Duodenal mucosa (tissue), 2 donors: ENCODE data around the gene NDUFB1.
A peak's percentile ranks its signal among the peaks of the same experiment; 100 is the strongest.

ENCODE experiments used
- H3K27ac ChIP-seq: one replicate; pipeline ENCODE4 v1.7.0; 2013; ENCODE audit warnings: low read depth, low read length
- H3K27me3 ChIP-seq, 2 donors: one replicate each; pipeline ENCODE4 v1.7.0; 2013; ENCODE audit warnings: low read length in 2 of 2, control low read depth in 1 of 2; ENCODE audit not compliant: insufficient read depth in 2 of 2, control insufficient read depth in 1 of 2
- H3K36me3 ChIP-seq, 2 donors: one replicate each; pipeline ENCODE4 v1.7.0; 2013; ENCODE audit warnings: low read length in 2 of 2, control low read depth in 1 of 2; ENCODE audit not compliant: insufficient read depth in 2 of 2, control insufficient read depth in 1 of 2
- H3K4me1 ChIP-seq, 2 donors: one replicate each; pipeline ENCODE4 v1.7.0; 2013; ENCODE audit warnings: low read length in 2 of 2, control low read depth in 1 of 2; ENCODE audit not compliant: insufficient read depth in 2 of 2, control insufficient read depth in 1 of 2
- H3K4me3 ChIP-seq, 2 donors: one replicate each; pipeline ENCODE4 v1.7.0; 2013; ENCODE audit warnings: low read length in 2 of 2, low read depth in 1 of 2
- H3K9ac ChIP-seq, 2 donors: one replicate each; pipeline ENCODE4 v1.7.0; 2013; ENCODE audit warnings: low read length in 2 of 2, low read depth in 1 of 2
- H3K9me3 ChIP-seq, 2 donors: one replicate each; pipeline ENCODE4 v1.7.0; 2013; ENCODE audit warnings: low read length in 2 of 2, control low read depth in 1 of 2; ENCODE audit not compliant: control insufficient read depth in 1 of 2

Gene NDUFB1

DNA sequence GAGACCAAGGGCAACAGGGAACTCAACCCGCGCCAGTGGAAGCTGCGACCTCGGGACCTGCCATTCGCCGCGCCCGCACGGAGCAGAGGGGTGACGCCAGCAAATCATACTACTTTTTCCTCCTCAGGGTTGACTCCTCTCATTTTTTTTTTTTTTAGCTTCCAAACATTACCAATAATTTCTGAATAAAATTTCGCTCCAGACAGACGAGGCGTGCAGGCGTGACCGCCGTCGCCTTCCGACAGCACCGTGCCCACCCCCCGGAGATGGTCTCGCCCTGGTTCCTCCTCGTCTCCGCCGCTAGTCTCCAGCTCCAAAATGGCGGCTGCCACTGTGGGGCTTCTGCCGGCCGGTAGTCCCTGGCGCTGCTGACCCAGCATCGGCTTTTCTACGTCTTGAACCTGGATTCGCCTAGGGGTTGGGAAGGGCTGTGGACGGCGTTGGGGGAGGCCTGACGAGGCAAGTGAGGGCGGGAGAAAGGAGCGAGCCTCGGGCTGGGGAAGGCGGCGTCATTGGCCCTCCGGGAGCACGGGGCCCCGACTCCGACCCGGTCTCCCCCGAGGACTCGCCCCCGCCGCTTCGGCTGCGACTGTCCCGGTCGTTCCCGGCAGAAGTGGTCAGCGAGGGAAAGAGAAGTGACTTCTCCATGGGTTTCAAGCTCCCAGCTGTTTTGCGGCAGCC, at the start of gene NDUFB1, which contains the start of gene CPSF2:
TSS of gene NDUFB1 (minus strand) at position 37 of the 681 bp plus-strand sequence. CDS start 4,069 bp downstream, outside the sequence.
TSS of gene CPSF2 (plus strand) at position 300 of the 681 bp plus-strand sequence. CDS start 9,016 bp downstream, outside the sequence.
- peak within 1 kb of the TSS; percentile 95 to 98 for H3K9ac ChIP-seq
- peak within 1 kb of the TSS; percentile 82 for H3K27ac ChIP-seq
- H3K9me3 ChIP-seq, result no peaks in the 10 kb centered on the region
- peaks cover 4 to 13% of the 10 kb centered on the region in 2 donors for H3K36me3 ChIP-seq
- H3K4me3 ChIP-seq, result peak within 1 kb of the TSS; percentile 97 to 98
- no peaks in the 10 kb centered on the region for H3K27me3 ChIP-seq
- peaks cover 0 to 4% of the 10 kb centered on the region in 2 donors for H3K4me1 ChIP-seq

DNA sequence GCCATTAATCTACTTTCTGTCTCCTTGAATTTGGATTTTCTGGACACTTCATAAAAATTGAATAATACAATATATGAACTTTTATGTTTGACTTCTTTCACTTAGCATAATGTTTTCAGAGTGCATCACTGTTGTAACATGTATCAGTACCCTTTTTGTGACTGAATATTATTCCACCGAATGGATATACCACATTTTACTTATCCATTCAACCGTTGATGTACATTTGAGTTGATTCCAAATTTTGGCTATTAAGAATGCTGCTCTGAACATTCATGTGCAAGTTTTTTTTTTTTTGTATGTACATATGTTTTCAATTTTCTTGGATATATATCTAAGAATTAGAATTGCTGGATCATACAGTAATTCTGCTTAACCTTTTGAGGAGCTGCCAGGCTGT, 43.5 kb upstream of the NDUFB1 start:
- Histone ChIP-seq H3K27ac (no peak overlapping the region), H3K4me3 (no peak overlapping the region), H3K36me3 (peaks cover 13 to 40% of the 10 kb centered on the region in 2 donors), H3K9ac (no peak overlapping the region), H3K4me1 (no peaks in the 10 kb centered on the region), H3K27me3 (no peaks in the 10 kb centered on the region), H3K9me3 (no peaks in the 10 kb centered on the region)

GRCh38 chr14:92161521-92161920, 40.0 kb upstream of the NDUFB1 start:
- peaks cover 28 to 71% of the 10 kb centered on the region in 2 donors for H3K36me3 ChIP-seq
- no peak overlapping the region for H3K27ac ChIP-seq

DNA sequence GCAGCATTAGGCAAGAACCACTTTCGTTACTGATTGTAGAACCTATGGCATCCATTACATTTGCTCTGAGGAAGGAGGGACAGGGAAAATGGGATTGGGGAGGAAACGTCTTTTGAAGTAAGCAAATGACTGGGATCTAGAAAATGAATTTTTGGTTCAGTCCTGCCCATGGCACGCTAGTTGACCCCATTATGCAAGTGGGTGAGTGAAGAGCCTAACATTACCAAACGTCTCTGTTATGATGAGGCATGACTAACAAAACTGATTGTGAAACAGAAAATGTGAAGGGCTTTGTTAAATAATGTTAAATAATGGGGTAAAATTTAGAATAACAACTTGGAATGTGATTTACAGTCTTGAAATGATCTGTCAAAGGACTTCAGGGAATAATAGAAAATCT, 39.1 kb upstream of the NDUFB1 start:
- H3K27me3 ChIP-seq, result no peaks in the 10 kb centered on the region
- peaks cover 28 to 79% of the 10 kb centered on the region in 2 donors for H3K36me3 ChIP-seq
- no peak overlapping the region for H3K9ac ChIP-seq
- no peak overlapping the region for H3K27ac ChIP-seq
- H3K4me1 ChIP-seq, result no peaks in the 10 kb centered on the region
- H3K9me3 ChIP-seq, result no peaks in the 10 kb centered on the region
- H3K4me3 ChIP-seq, result no peak overlapping the region

More at GRCh38 chr14:92161521-92161920, 40.0 kb upstream of the NDUFB1 start:
- H3K4me1 ChIP-seq, result no peaks in the 10 kb centered on the region
- H3K9me3 ChIP-seq, result no peaks in the 10 kb centered on the region
- no peak overlapping the region for H3K9ac ChIP-seq
- no peaks in the 10 kb centered on the region for H3K27me3 ChIP-seq
- H3K4me3 ChIP-seq, result no peak overlapping the region

DNA sequence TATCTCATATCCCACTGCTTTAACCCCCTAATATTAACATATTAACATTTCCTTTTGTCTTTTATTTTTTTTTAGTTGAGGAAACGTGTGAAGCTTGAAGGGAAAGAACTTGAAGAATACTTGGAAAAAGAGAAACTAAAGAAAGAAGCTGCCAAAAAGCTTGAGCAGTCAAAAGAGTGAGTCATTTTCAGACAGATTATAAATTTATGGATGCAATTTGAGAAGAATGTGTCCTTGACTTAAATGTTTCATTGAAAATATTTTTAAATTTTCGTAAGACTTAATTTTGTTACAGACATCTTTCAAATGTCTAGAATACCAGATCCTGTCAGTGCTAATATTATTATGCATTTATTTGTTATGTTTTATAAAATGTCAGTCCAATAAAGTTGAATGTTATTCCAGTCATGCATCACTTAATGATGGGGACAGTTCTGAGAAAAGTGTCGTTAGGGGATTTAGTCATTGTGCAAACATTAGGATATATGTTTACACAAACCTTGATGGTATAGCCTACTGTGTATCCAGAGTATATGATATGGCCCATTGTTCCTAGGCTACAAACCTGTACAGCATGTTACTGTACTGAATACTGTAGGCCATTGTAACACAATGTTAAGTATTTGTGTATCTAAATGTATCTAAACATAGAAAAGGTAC, 32.9 kb upstream of the NDUFB1 start:
- Histone ChIP-seq H3K36me3 (peaks cover 19 to 60% of the 10 kb centered on the region in 2 donors), H3K27me3 (no peaks in the 10 kb centered on the region), H3K9me3 (no peaks in the 10 kb centered on the region), H3K9ac (no peak overlapping the region), H3K27ac (no peak overlapping the region), H3K4me3 (no peak overlapping the region), H3K4me1 (no peaks in the 10 kb centered on the region)

DNA sequence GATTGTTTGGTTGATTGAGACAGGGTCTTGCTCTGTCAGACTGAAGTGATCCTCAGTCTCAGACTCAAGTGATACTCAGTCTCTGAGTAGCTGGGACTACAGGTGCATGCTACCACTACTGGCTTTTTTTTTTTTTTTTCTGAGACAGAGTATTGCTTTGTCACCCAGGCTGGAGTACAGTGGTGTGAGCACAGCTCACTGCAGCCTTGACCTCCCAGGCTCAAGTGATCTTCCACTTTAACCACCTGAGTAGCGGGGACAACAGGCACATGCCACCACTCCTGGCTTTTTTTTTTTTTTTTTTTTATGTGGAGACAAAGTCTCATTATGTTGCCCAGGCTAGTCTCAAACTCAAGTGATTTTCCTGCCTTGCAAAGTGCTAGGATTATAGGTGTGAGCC, 32.1 kb upstream of the NDUFB1 start:
- no peaks in the 10 kb centered on the region for H3K27me3 ChIP-seq
- no peaks in the 10 kb centered on the region for H3K4me1 ChIP-seq
- peaks cover 23 to 57% of the 10 kb centered on the region in 2 donors for H3K36me3 ChIP-seq
- no peak overlapping the region for H3K4me3 ChIP-seq
- no peak overlapping the region for H3K9ac ChIP-seq
- H3K27ac ChIP-seq, result no peak overlapping the region
- no peaks in the 10 kb centered on the region for H3K9me3 ChIP-seq

DNA sequence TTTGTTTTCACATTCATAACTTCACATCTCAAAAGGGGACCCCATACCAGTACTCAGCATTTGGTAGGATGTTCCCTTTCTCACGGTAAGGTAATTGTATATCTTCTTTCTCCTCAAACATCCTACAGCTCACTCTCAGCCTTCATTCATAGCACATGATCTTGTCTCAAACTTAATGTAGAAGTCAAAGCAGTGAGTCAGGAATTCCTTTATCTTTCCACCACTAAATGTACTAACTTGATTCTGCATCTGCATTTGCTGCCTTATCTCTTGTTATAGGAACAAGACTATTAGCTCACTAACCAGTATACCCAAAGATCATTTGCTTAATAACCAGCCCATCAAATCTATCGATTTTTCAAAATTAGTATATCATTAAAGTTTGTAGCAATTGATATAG, 23.2 kb upstream of the NDUFB1 start:
- no peaks in the 10 kb centered on the region for H3K27me3 ChIP-seq
- no peak overlapping the region for H3K4me3 ChIP-seq
- H3K9ac ChIP-seq, result no peak overlapping the region
- H3K9me3 ChIP-seq, result no peaks in the 10 kb centered on the region
- no peaks in the 10 kb centered on the region for H3K4me1 ChIP-seq
- peaks cover 10 to 68% of the 10 kb centered on the region in 2 donors for H3K36me3 ChIP-seq
- no peak overlapping the region for H3K27ac ChIP-seq

DNA sequence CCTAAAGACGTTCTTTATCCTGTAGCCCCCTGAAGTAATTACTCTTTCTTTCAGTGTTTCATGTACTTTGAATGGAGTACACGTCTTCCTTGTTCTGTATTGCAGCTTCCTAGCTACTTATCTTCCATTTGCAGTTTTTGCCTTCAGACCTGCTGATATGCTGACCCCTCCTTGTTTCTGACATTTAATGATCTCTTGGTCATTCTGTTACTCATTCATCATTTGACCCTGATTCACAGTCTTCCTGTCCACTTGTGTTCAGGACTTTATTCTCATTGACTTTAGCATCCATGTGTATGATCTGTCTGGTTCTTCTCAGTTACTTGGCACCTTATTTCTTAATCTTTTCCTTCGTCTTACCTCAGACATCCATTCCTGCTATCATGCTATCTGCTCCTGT, 22.5 kb upstream of the NDUFB1 start:
- Histone ChIP-seq H3K9me3 (no peaks in the 10 kb centered on the region), H3K9ac (no peak overlapping the region), H3K36me3 (peaks cover 7 to 65% of the 10 kb centered on the region in 2 donors), H3K27ac (no peak overlapping the region), H3K4me1 (no peaks in the 10 kb centered on the region), H3K27me3 (no peaks in the 10 kb centered on the region), H3K4me3 (no peak overlapping the region)

- Histone ChIP-seq H3K4me1 (no peaks in the 10 kb centered on the region), H3K9me3 (no peaks in the 10 kb centered on the region), H3K4me3 (no peak overlapping the region), H3K27me3 (no peaks in the 10 kb centered on the region), H3K9ac (no peak overlapping the region), H3K27ac (no peak overlapping the region), H3K36me3 (peaks cover 9 to 66% of the 10 kb centered on the region in 2 donors)
Observed at GRCh38 chr14:92143309-92143708, 21.8 kb upstream of the NDUFB1 start.

GRCh38 chr14:92135269-92135668, 13.8 kb upstream of the NDUFB1 start:
- no peaks in the 10 kb centered on the region for H3K4me1 ChIP-seq
- no peak overlapping the region for H3K9ac ChIP-seq
- H3K4me3 ChIP-seq, result no peak overlapping the region
- no peak overlapping the region for H3K27ac ChIP-seq
- peaks cover 25 to 46% of the 10 kb centered on the region in 2 donors for H3K36me3 ChIP-seq
- H3K9me3 ChIP-seq, result no peaks in the 10 kb centered on the region
- H3K27me3 ChIP-seq, result no peaks in the 10 kb centered on the region
